Stimulated activated CD8-positive, alpha-beta memory T cell treated with anti-CD3 and anti-CD28 coated beads, Interleukin-7, amount 100 ng/mL, for 24 hours (primary cell): ENCODE data around the gene GHDC.
"Not testable (repeated sequence)": the region's sequence is repeated elsewhere in the genome, so short reads cannot be mapped to it uniquely, and the experiment has no call there.

ENCODE experiments used
- DNase-seq: peaks from one replicate; pipeline ENCODE4 v3.0.0-alpha.2; 2020; ENCODE audit warnings: low read depth

Gene GHDC

GRCh38 chr17:42193969-42194899 lies at the start of gene GHDC:
TSS of gene GHDC (minus strand) at chr17:42194494. CDS start at chr17:42193581, 913 bp downstream.
- peak; percentile 54 for DNase-seq

- DNase-seq = no peak
These were observed 49.2 kb upstream of the GHDC start for GRCh38 chr17:42243493-42243982.

- DNase-seq = no peak
These were observed 47.6 kb upstream of the GHDC start for GRCh38 chr17:42241871-42242270.

GRCh38 chr17:42240863-42241262 lies 46.6 kb upstream of the GHDC start:
- DNase-seq = not testable (repeated sequence)

GRCh38 chr17:42240201-42240600 lies 45.9 kb upstream of the GHDC start:
- DNase-seq = no peak

- not testable (repeated sequence) for DNase-seq
These were observed 45.3 kb upstream of the GHDC start for GRCh38 chr17:42239576-42239975.

GRCh38 chr17:42236760-42237159 lies 42.5 kb upstream of the GHDC start:
- no peak for DNase-seq

GRCh38 chr17:42233994-42234393 lies 39.7 kb upstream of the GHDC start:
- DNase-seq = no peak

- DNase-seq = no peak
These were observed 38.9 kb upstream of the GHDC start for GRCh38 chr17:42233156-42233555.

GRCh38 chr17:42230225-42230624 lies 35.9 kb upstream of the GHDC start:
- no peak for DNase-seq

- DNase-seq = no peak
These were observed 33.8 kb upstream of the GHDC start for GRCh38 chr17:42227849-42228700.

- DNase-seq = no peak
These were observed 31.4 kb upstream of the GHDC start for GRCh38 chr17:42225646-42226045.

GRCh38 chr17:42224651-42225050 lies 30.4 kb upstream of the GHDC start:
- DNase-seq = no peak

GRCh38 chr17:42221886-42222745 lies 27.8 kb upstream of the GHDC start:
- peak; percentile 4 for DNase-seq

GRCh38 chr17:42219280-42219679 lies 25.0 kb upstream of the GHDC start:
- not testable (repeated sequence) for DNase-seq

- DNase-seq = no peak
These were observed 19.9 kb upstream of the GHDC start for GRCh38 chr17:42214156-42214555.

GRCh38 chr17:42212382-42212781 lies 18.1 kb upstream of the GHDC start:
- DNase-seq = no peak

- DNase-seq = not testable (repeated sequence)
These were observed 17.6 kb upstream of the GHDC start for GRCh38 chr17:42211921-42212341.

GRCh38 chr17:42210046-42210445 lies 15.8 kb upstream of the GHDC start:
- DNase-seq = no peak

GRCh38 chr17:42206153-42206612 lies 11.9 kb upstream of the GHDC start:
- not testable (repeated sequence) for DNase-seq

GRCh38 chr17:42203354-42203753 lies 9.1 kb upstream of the GHDC start:
- DNase-seq = no peak
